NCI-H2171 treated with DMSO at 0.1 percent for 48 hours (cell line): Measurements from ENCODE around the gene TSC2.

ENCODE experiments used
- DNase-seq: peaks from one replicate; lab custom pipeline; 2025; lab: John Stamatoyannopoulos, UW

Gene TSC2

DNA sequence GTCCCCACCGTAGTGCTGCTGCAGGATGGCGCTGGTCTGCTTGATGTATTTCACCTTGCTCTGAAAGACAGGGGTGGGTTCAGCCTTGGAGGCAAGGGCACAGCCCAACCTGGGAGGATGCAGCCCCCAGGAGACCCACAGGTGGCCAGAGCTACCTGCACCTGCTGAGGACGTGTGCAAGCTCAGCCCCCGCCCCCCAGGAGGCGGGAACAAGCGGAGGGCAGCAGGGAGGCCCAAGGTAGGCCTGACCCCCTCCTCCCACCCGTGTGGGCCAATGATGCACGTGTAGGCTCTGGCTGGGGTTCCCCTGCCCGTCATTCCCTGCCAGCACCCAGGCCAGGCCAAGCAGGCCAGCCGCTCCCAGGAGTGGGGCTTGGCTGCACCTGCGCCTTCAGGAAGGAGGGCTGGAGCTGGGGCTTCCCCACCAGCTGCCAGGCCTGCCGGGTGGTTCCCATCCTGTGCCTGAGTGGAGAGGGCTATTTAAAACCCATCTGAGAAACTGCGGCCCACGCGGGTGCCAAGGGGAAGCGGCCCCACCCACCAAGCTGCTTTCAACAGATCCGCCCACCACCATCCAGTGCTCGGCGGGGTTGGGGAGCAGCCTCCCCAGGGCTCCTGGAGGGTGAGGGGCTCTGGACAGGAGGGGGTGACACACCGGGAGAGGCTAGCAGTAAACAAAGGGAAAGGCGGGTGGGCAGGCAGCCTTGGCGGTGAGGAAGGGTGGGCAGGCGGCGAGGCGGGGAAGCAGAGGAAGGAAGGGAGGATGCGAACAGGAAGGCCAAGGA is 3.9 kb upstream of the TSC2 start:
- DNase-seq: peak; percentile 41

DNA sequence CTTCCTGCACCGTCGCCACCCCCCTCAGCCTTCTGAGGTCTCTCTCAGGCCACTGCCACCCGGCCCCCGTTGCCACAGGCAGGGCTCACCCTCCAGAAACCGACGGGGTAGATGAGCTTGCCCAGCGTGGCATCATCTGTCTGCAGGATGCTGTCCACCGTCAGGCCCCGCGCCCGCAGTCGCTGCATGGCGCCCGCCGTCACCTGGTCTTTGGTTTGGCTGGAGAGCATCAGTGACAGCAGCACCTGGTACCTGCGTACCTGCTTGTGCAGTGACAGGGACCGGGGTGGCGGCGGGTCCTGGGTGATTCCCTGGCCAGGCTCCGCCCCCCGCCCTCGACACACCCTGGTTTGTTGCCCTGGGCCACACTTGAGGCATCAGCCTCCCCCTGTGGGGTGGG is 3.2 kb upstream of the TSC2 start:
- DNase-seq: no peak

DNA sequence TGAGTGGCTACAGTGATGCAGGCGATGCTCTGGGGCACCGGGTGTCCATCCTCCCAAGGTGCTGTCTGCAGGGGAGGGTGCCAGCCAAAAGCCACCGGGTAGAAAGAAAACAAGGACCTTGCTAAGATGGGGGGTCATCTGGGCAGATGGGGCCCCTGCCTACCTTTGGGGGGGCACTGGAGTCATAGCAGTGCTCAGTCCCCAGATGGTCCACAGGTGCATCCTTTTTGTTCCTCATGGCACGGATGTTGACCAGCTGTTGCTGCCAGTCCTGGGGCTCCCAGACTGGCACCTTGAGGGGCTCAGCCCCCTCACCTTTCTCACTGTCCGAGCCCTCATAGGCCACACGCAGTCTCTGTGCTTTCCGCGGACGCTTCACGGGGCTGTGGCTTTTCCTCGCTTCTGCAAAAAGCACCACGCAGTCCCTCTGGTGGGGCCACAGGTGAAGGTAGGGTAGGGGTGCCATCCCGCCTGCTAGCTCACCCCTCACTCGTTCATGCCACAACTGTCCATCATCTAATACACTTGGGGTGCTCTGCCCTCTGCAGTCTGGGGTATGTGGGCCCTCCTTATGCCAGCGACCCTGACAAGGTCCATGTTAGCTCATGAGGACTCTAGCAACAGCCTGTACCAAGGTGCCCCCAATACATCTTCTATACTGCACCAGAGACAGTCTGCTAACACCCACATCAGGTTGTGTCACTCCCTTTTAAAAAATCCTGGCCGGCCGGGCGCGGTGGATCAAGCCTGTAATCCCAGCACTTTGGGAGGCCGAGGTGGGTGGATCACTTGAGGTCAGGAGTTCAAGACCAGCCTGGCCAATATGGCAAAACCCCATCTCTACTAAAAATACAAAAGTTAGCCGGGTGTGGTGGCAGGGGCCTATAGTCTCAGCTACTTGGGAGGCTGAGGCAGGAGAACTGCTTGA is 1.6 kb upstream of the TSC2 start:
- DNase-seq: no peak

GRCh38 chr16:2046893-2047329 is 874 bp upstream of the TSC2 start:
- DNase-seq: peak; percentile 2

GRCh38 chr16:2048116-2048543 is 345 bp downstream of the TSC2 start:
- DNase-seq: no peak

DNA sequence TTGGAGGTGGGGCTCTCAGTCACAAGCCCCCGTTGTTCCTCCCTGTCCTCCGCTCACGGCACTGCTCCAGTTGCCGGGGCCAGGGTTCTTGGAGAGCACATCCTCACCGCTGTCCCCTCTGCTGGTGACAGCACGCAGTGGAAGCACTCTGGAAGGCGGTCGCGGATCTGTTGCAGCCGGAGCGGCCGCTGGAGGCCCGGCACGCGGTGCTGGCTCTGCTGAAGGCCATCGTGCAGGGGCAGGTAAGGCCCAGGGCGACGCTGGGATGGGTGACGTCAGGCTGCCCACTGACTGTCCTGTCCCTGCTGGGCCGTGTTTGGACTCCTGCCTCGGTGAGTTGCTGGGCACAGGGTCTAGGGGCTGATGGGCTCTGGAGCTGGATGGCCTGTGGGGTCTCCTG is 5.4 kb downstream of the TSC2 start:
- no peak for DNase-seq

- no peak for DNase-seq
Measured at GRCh38 chr16:2053897-2054296, 6.1 kb downstream of the TSC2 start.

GRCh38 chr16:2054543-2055245 is 6.9 kb downstream of the TSC2 start:
- peak; percentile 55 for DNase-seq

- no peak for DNase-seq
Measured at GRCh38 chr16:2056077-2056476, 8.3 kb downstream of the TSC2 start.

- DNase-seq: peak; percentile 1
Measured at GRCh38 chr16:2056681-2057407, 9.1 kb downstream of the TSC2 start.

- no peak for DNase-seq
Measured at GRCh38 chr16:2057438-2057837, 9.7 kb downstream of the TSC2 start.

DNA sequence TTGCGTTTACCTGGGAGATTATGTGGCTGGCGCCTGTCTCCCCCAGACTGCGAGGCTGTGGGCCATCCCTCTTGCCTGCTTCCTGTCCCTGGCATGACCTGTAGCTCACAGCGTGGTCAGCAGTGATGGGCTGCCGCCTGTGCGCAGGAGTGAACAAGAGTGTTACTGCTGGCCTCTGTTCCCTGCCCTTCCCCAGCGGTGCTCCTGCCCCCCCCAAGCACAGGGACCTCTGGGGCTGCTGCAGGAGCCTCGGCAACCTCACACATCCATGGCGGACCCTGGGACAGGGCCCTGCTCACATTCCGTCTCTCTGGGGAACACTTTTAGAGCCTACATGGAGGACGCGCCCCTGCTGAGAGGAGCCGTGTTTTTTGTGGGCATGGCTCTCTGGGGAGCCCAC is 10.6 kb downstream of the TSC2 start:
- no peak for DNase-seq

DNA sequence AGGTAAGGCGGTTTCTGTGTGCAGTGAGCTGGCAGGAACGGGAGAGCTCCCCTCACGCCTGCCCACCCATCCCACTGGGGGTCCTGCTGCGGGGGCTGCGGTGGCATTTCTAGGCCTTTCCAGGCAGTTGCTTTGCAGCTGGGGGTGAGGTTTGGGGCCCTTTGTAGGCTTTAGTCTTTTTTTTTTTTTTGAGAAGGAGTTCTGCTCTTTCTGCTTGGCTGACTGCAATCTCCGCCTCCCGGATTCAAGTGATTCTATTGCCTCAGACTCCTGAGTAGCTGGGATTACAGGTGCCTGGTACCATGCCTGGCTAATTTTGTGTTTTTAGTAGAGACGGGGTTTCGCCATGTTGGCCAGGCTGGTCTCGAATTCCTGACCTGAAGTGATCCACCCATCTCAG is 11.1 kb downstream of the TSC2 start:
- DNase-seq: peak; percentile 93

GRCh38 chr16:2060346-2060745 is 12.6 kb downstream of the TSC2 start:
- DNase-seq: no peak

DNA sequence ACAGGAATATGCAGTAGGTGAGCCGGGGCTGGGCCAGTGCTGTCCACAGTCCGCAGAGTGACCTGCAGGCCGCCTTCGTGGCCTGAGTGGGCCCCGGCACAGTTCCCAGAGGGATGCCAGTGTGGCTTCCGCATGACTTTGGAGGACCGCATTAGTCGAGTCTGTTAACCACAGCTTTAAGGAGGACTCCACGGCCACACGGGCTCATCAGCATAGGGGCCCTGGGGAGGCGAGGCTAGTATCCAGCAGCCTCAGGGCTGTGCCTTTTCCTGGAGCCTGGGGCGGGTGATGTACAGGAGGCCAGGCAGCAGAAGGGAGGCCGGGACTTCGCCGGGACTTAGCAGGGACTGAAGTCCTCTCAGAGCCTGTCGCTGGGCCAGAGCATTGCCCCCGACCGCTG is 13.2 kb downstream of the TSC2 start:
- DNase-seq: no peak

- no peak for DNase-seq
Measured at GRCh38 chr16:2061526-2061925, 13.7 kb downstream of the TSC2 start.

DNA sequence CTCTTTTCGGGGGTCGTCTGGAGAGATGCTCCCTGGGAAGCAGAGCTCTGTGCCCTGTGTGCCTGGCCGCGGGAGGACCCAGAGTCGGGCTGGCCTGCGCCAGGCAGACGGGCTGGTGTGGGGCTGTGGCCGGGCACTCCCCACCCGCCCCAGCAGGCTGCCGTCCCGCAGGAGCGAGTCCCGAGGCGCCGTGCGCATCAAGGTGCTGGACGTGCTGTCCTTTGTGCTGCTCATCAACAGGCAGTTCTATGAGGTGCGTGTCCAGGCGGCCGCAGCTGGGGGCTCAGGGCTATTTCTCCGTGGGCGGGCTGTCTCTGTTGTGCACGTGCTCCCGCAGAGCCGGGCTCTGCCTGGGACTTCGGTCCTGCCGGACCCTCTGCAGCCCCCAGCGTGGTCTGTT is 15.0 kb downstream of the TSC2 start:
- no peak for DNase-seq

DNA sequence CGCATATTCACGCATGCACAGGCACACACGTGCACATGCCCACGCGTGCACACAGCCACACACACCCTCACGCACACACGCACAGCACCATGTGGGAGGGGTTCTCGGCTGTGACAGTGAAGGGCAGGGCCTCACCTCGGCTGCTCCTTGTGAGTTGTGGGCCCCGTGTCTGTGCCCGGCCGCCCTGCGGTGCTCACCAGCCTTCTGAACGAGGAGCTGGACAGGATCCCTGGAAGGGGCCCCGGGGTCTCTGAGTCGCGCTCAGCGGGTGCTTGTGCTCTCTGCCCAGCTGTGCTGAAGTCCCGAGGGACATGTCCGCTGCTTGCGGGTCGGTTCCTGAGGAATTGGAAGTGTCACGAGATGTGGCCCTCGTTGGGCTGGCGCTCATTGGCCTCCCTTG is 16.1 kb downstream of the TSC2 start:
- DNase-seq: no peak

DNA sequence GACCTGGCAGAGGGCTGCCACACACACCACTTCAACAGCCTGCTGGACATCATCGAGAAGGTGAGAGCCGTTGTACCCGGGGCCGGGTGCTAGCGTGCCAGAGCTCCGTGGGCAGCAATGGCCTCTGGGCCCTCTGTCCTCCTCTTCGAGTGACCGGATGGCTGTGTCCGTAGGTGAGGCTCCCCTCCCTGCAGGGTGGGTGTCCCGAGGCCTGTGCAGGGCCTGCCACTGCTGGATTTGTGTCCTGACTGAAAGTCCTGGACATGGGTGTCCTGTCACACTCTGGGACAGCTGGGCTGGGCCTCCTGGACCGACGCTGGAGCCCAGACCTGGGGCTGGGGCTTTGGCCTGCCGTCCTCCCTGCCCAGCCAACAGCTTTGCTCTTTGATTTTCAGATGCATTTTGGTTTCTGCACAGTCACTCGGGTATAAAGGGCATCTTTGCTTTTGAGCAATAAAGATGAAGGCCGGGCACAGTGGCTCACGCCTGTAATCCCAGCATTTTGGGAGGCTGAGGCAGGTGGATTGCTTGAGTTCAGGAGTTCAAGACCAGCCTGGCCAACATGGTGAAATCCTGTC is 16.7 kb downstream of the TSC2 start:
- DNase-seq: no peak

DNA sequence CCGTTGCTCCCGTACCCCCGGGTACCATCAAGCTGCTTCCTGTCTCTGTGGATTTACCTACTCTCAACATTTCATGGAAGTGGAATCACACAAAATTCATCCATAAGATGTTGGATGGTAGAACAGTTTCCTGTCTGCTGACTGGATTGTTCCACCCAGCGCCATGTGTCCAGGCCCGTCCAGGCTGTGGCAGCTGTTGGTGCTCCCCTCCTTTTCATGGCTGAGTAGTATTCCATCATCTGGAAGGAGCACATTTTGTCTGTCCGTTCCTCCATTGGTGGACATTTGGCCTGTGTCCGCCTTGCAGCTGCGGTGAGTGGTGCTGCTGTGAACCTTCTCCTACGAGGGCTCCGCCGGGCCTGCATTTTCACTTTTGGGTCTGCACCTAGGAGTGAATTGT is 18.4 kb downstream of the TSC2 start:
- no peak for DNase-seq
